ENCODE data around the gene GLP2R.

The GLP2R gene

GRCh38 chr17:9798724-9799123 lies 27.0 kb upstream of the GLP2R start:
- Histone ChIP-seq H3K9me3 (no peaks in the 10 kb centered on the region), H3K4me3 (ENCODE audit: low read depth, low read length) (no peak overlapping the region), H3K27me3 (no peaks in the 10 kb centered on the region), H3K4me1 (no peaks in the 10 kb centered on the region), H3K36me3 (no peaks in the 10 kb centered on the region)
- no peak for DNase-seq
- TF ChIP-seq, protein P1, sequence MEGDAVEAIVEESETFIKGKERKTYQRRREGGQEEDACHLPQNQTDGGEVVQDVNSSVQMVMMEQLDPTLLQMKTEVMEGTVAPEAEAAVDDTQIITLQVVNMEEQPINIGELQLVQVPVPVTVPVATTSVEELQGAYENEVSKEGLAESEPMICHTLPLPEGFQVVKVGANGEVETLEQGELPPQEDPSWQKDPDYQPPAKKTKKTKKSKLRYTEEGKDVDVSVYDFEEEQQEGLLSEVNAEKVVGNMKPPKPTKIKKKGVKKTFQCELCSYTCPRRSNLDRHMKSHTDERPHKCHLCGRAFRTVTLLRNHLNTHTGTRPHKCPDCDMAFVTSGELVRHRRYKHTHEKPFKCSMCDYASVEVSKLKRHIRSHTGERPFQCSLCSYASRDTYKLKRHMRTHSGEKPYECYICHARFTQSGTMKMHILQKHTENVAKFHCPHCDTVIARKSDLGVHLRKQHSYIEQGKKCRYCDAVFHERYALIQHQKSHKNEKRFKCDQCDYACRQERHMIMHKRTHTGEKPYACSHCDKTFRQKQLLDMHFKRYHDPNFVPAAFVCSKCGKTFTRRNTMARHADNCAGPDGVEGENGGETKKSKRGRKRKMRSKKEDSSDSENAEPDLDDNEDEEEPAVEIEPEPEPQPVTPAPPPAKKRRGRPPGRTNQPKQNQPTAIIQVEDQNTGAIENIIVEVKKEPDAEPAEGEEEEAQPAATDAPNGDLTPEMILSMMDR (IDR thresholded peaks at IDR 0.05; ENCODE audit: low read depth, low read length): no peak

GRCh38 chr17:9801505-9801904 lies 24.2 kb upstream of the GLP2R start:
- H3K4me1 ChIP-seq: no peaks in the 10 kb centered on the region
- TF ChIP-seq, protein P1 (IDR thresholded peaks at IDR 0.05; ENCODE audit: low read depth, low read length): no peak
- no peak for DNase-seq
- no peaks in the 10 kb centered on the region for H3K36me3 ChIP-seq
- H3K27me3 ChIP-seq: no peaks in the 10 kb centered on the region
- H3K4me3 ChIP-seq (ENCODE audit: low read depth, low read length): no peak overlapping the region
- H3K9me3 ChIP-seq: no peaks in the 10 kb centered on the region

- H3K27me3 ChIP-seq: no peaks in the 10 kb centered on the region
- H3K36me3 ChIP-seq: no peaks in the 10 kb centered on the region
- no peak overlapping the region for H3K4me3 ChIP-seq (ENCODE audit: low read depth, low read length)
- no peak for DNase-seq
- TF ChIP-seq, protein P1 (IDR thresholded peaks at IDR 0.05; ENCODE audit: low read depth, low read length): no peak
- no peaks in the 10 kb centered on the region for H3K9me3 ChIP-seq
- no peaks in the 10 kb centered on the region for H3K4me1 ChIP-seq
Observed at GRCh38 chr17:9802294-9802693, 23.4 kb upstream of the GLP2R start.

GRCh38 chr17:9802697-9803096 lies 23.0 kb upstream of the GLP2R start:
- no peaks in the 10 kb centered on the region for H3K36me3 ChIP-seq
- no peaks in the 10 kb centered on the region for H3K27me3 ChIP-seq
- H3K4me3 ChIP-seq (ENCODE audit: low read depth, low read length): no peak overlapping the region
- H3K4me1 ChIP-seq: no peaks in the 10 kb centered on the region
- TF ChIP-seq, protein P1 (IDR thresholded peaks at IDR 0.05; ENCODE audit: low read depth, low read length): no peak
- no peaks in the 10 kb centered on the region for H3K9me3 ChIP-seq
- no peak for DNase-seq

DNA sequence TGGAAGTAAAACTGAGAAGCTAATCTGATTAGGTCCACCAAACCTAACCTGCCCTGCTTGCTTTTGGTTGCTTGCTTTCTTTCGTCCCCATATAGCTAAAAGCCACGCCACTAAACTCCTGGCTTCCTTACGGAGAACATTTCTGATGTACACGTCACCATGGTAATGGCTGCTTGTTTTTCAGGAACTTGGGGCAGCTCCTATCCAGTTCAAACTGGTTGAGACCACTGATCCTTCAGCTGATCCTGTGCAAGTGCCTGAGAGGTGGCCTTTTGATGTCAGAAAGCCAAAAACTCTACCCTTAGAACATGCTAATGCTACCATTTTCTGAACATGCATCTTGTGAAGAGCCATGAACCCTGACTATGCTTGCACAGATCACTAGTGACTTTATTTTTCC lies 20.0 kb upstream of the GLP2R start:
- Histone ChIP-seq H3K9me3 (no peaks in the 10 kb centered on the region), H3K4me1 (no peaks in the 10 kb centered on the region), H3K36me3 (no peaks in the 10 kb centered on the region), H3K4me3 (ENCODE audit: low read depth, low read length) (no peak overlapping the region), H3K27me3 (no peaks in the 10 kb centered on the region)
- TF ChIP-seq, protein P1 (IDR thresholded peaks at IDR 0.05; ENCODE audit: low read depth, low read length): no peak
- DNase-seq: no peak

DNA sequence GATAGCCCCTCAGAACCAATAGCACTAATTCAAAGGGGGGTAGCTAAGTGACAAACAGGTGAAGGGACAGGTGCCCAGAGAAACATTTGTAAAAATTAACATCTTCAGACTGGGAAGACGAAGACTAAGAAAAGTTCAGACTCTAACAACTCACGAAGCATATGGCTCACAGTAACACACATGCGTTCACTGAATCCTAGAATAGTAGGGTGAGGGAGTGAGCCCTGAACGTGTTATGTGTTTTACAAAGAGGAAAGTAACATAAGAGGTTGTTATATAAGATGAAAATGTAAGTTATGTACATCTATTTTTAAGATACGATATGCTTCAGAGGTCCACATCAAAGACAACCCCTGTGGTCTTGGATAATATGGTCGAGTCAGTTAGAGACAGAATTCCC lies 19.0 kb upstream of the GLP2R start:
- Histone ChIP-seq H3K4me1 (no peaks in the 10 kb centered on the region), H3K36me3 (no peaks in the 10 kb centered on the region), H3K4me3 (ENCODE audit: low read depth, low read length) (no peak overlapping the region), H3K9me3 (no peaks in the 10 kb centered on the region), H3K27me3 (no peaks in the 10 kb centered on the region)
- TF ChIP-seq, protein P1 (IDR thresholded peaks at IDR 0.05; ENCODE audit: low read depth, low read length): no peak
- DNase-seq: no peak

Data from BE2C (cell line).